AG04449 (cell line): Measurements from ENCODE around the gene POU5F1.
"Not testable (repeated sequence)": the region's sequence is repeated elsewhere in the genome, so short reads cannot be mapped to it uniquely, and the experiment has no call there.

ENCODE experiments used
- CTCF ChIA-PET: fragments of 350-600 bp; formaldehyde crosslinking; extraction: SDS; loops from one replicate; lab custom pipeline; 2021; ENCODE audit warnings: antibody characterized with exemption; lab: Yijun Ruan, JAX
- POLR2A ChIA-PET: fragments of 400-600, 350-600 bp; formaldehyde crosslinking; extraction: SDS; loops from one replicate; lab custom pipeline; 2020; ENCODE audit warnings: antibody characterized with exemption, inconsistent platforms; lab: Yijun Ruan, JAX
- DNase-seq: peaks from one replicate; pipeline ENCODE4 v3.0.0-alpha.2; 2010; ENCODE audit warnings: low read depth, low spot score
- H3K4me3 ChIP-seq: 2 replicates; pipeline ENCODE4 v1.5.1; 2011; ENCODE audit warnings: low read depth, mild to moderate bottlenecking, control low read depth, low read length
- TF ChIP-seq, protein P1 (sequence below): IDR thresholded peaks from one replicate; pipeline ENCODE4 v1.5.1; 2011; ENCODE audit warnings: mild to moderate bottlenecking, moderate library complexity, low read length, control low read depth, inconsistent platforms; ENCODE audit not compliant: insufficient read depth; ENCODE audit errors: missing control alignments

POU5F1 gene

DNA sequence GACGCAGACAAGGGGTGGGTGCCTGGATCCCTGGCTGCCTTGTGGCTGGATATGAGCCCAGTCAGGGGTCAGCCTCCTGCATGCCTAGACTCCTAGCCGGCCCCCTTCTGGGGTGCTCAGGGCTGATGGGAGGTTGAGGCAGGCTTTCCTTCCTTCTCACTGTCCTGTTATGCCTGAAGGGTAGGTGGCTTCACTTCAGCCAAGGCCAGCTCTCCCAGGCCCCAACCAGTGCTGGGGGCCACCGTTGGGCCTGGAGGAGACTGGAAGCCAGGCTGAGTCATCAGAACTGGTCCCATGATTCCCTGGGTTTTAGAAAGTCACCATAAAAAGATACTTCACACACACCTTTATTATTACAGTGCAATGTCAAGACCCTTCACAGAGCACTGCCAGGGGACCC lies 2.9 kb upstream of the POU5F1 start:
- ChIA-PET CTCF (interaction anchor here (1.2 to 2.6 kb wide), 2 partner anchors 44 to 193 kb away, joined by 3 to 7 read pairs; no protein-coding TSS in a partner anchor), POLR2A (no interaction called here)
- DNase-seq: no peak
- no peak overlapping the region for H3K4me3 ChIP-seq
- TF ChIP-seq, protein P1, sequence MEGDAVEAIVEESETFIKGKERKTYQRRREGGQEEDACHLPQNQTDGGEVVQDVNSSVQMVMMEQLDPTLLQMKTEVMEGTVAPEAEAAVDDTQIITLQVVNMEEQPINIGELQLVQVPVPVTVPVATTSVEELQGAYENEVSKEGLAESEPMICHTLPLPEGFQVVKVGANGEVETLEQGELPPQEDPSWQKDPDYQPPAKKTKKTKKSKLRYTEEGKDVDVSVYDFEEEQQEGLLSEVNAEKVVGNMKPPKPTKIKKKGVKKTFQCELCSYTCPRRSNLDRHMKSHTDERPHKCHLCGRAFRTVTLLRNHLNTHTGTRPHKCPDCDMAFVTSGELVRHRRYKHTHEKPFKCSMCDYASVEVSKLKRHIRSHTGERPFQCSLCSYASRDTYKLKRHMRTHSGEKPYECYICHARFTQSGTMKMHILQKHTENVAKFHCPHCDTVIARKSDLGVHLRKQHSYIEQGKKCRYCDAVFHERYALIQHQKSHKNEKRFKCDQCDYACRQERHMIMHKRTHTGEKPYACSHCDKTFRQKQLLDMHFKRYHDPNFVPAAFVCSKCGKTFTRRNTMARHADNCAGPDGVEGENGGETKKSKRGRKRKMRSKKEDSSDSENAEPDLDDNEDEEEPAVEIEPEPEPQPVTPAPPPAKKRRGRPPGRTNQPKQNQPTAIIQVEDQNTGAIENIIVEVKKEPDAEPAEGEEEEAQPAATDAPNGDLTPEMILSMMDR: no peak

DNA sequence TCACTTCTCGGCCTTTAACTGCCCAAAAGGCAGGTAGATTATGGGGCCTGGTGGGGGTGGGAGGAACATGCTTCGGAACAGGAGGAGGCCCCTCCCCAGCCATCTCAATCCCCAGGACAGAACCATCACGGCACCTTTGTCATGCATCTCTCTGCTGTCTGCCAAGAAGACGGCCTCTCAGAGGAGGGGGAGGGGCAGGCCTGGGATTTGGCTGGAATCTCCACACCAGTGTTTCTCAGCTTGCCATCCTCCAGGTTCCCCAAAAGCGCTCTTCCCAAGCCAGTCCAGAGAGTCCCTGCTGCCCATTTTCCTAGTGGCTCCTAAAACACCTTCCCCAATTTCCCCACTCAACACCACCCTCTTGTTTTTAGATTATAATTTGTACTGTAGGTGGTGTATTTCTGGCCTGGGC lies 2.5 kb upstream of the POU5F1 start:
- H3K4me3 ChIP-seq: no peak overlapping the region
- DNase-seq: no peak
- CTCF ChIA-PET: interaction anchor here (1.2 to 1.4 kb wide), 2 partner anchors 24 to 194 kb away, joined by 3 to 4 read pairs; no protein-coding TSS in a partner anchor
- TF ChIP-seq, protein P1: no peak
- POLR2A ChIA-PET: no interaction called here

DNA sequence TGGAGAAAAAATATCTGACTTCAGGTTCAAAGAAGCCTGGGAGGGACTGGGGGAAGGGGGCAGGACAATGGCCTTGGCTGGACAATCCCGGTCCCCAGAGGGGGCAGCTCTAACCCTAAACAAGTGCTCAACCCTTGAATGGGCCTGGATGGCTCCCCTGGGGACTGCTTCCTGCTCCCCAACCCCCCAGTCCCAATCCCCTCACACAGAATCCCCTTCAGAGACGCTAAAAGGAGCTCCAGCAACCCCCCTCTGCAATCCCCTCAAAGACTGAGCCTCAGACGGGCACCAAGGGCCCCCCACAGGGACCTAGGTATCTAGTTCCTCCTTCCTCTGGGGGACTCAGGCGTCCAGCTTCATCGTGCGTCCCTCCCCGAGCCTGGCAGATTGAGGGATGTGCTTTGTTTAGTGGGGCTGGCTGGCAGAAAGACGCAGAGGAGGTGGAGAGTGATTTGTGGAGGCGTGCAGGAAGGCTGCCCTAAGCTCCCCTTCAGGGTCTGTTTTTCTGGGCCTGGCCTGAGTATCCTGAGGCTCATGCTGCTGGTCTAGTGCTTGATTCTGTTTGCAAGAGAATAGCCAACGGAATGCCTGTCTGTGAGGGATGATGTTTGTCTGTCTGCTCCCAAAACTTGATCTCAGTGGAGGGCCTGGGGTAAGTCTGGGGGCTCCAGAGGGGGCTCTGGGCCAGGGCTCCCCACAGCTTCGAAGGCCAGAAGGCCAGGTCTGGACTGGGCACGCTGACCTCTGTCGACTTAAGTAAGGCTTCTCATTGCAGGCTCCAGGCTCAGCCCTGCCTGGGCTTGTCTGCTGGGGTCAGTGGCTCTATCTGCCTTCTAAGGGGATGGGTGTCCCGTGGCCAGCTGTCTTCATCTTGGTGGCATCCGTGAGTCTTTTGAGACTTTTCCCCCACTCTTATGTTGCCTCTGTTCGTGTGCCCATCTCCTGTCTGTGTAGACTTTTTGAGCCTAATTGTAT lies 1.7 kb upstream of the POU5F1 start:
- H3K4me3 ChIP-seq: no peak overlapping the region
- CTCF ChIA-PET: interaction anchor here (1.4 kb wide), 1 partner anchor 25 kb away, joined by 4 read pairs; no protein-coding TSS in a partner anchor

DNA sequence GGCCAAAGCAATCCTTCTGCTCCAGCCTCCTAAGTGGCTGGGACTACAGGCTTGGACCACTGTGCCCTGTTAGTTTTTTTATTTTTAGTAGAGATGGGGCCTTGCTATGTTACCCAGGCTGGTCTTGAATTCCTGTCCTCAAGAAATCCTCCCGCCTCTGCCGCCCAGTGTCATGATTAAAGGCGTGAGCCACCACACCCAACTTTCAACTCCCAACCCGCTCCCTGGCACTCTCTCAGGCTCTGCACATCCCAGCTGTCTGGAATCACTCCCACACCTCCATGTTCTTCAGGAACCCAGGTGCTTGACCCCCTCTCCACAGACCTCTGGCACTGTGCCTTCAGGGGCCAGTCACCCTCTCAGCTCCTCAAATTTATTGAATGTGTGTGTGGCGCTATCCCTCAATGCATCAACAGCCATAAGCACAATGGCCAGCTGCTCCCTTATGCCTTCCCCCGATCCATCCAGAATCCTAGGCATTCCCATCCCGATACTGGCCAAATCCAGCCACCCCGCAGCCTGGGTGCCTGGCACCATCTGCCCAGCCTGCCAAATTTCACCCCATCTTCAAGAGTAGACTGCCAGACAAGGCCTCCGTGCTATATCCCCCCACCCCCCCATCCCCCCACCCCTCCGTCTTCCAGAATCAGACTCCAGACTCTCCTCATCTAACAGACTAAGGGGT lies 647 bp upstream of the POU5F1 start:
- TF ChIP-seq, protein P1: no peak
- no peak overlapping the region for H3K4me3 ChIP-seq
- CTCF ChIA-PET: no interaction called here
- no peak for DNase-seq
- POLR2A ChIA-PET: no interaction called here

More for the DNA sequence above, 1.7 kb upstream of the POU5F1 start:
- POLR2A ChIA-PET: no interaction called here
- TF ChIP-seq, protein P1: no peak
- DNase-seq: no peak

DNA sequence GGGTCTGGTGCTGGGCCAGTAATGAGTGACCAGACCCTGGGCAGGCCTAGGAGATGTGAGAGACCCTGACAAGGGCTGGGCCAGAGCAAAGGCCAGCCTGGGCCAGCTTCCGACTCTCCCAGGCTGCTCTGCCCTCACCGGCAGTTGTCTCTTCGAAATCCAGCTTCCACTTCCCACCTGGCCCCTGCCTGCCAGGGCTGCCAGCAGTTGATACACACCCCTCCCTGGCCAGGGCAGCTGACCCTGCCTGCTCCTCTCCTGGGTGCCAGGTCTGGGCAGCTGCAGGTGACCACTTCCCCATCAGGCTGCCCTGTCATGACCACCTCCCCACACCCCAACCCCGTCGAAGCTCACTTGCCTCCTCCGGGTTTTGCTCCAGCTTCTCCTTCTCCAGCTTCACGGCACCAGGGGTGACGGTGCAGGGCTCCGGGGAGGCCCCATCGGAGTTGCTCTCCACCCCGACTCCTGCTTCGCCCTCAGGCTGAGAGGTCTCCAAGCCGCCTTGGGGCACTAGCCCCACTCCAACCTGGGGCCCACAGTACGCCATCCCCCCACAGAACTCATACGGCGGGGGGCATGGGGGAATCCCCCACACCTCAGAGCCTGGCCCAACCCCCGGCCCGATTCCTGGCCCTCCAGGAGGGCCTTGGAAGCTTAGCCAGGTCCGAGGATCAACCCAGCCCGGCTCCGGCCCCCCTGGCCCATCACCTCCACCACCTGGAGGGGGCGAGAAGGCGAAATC lies 453 bp downstream of the POU5F1 start:
- CTCF ChIA-PET: interaction anchor here (1.3 to 1.6 kb wide), 2 partner anchors 12 to 41 kb away, joined by 3 to 7 read pairs; partner anchors contain the start of gene TCF19
- DNase-seq, POLR2A ChIA-PET, H3K4me3 ChIP-seq: not testable (repeated sequence)
